ENCODE measurements around the gene NCKAP5. TPM values are rescaled to one million over a fixed set of nuclear protein-coding genes. Genes with fewer than 3 reads are reported as not detected.

NCKAP5 gene
- total and polyA plus RNA-seq, 10 donors: 0.39 to 6.0 (median 3.3) TPM

DNA sequence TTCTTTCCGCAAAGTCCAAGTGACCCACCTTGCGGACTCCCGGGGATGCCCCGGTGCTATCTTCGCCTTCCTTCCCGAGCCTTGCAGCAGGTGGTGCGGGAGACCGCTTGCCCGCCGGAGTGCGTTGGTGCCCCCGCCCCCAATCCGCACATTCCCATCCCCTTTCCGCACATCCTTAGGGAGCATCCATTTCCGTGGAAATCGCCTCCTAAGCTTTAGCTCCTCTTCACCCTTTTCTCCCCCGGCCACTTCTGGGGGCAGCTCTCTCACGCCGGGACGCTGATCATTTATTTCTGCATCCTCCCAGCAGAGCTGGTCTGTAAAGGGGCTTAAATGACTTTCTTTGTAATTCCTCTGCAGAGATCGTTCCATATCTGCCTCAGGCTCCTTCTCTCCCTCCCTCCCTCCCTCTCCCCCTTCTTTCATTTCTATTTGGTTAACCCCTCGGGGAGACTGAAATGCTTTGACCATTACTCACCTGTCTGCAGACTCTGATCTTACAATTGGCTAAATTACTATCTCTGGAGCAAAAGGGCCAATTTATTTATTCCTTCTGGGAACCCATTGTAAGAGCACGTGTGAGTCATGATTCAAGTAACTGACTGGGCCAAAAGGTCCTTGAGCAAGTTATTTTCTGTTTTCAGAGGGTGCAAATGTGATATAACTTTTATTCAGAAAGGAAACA is 897.0 kb downstream of the NCKAP5 start:
- Histone ChIP-seq H3K9me3 (no peaks in the 10 kb centered on the region), H3K4me3 (peak overlapping the region in 4 of 8 donors; percentile 28 to 63 (median 36)), H3K4me1 (peaks cover 8 to 32% (median 28%) of the 10 kb centered on the region in 6 donors), H3K27me3 (replicated peaks in 1 of 7) (peaks cover 3 to 63% (median 39%) of the 10 kb centered on the region in 7 donors), H3K27ac (no peak overlapping the region), H3K36me3 (no peaks in the 10 kb centered on the region)
- DNase-seq: no peak
- TF ChIP-seq POLR2A (IDR thresholded peaks at IDR 0.05) (no peak), POLR2AphosphoS5 (IDR thresholded peaks at IDR 0.05) (no peak), CTCF (IDR thresholded peaks at IDR 0.05 in 8 of 11, conservative IDR thresholded peaks at IDR 0.05 in 3 of 11) (no peak)
- WGBS, 5 donors: 14 to 26% (median 18%) methylated on average over 23 of the region's 23 CpGs
- intact Hi-C loops (cut with DNase I; ENCODE audit: low total_unique reads): no loop called here

- peak; percentile 74 for DNase-seq
- TF ChIP-seq CTCF (IDR thresholded peaks at IDR 0.05 in 8 of 11, conservative IDR thresholded peaks at IDR 0.05 in 3 of 11): no peak
- TF ChIP-seq POLR2A (IDR thresholded peaks at IDR 0.05): no peak
- no peak for TF ChIP-seq POLR2AphosphoS5 (IDR thresholded peaks at IDR 0.05)
- Histone ChIP-seq H3K36me3 (no peaks in the 10 kb centered on the region), H3K4me1 (peaks cover 8 to 32% (median 28%) of the 10 kb centered on the region in 6 donors), H3K27ac (no peak overlapping the region), H3K27me3 (replicated peaks in 1 of 7) (peaks cover 3 to 67% (median 39%) of the 10 kb centered on the region in 7 donors), H3K4me3 (peak overlapping the region; percentile 5 to 63 (median 28)), H3K9me3 (no peaks in the 10 kb centered on the region)
- WGBS, 5 donors: 1 to 8% (median 3%) methylated on average over 25 to 44 of the region's 44 CpGs
- intact Hi-C loops (cut with DNase I; ENCODE audit: low total_unique reads): no loop called here
Observed at GRCh38 chr2:132670496-132671150, 897.6 kb downstream of the NCKAP5 start.

DNA sequence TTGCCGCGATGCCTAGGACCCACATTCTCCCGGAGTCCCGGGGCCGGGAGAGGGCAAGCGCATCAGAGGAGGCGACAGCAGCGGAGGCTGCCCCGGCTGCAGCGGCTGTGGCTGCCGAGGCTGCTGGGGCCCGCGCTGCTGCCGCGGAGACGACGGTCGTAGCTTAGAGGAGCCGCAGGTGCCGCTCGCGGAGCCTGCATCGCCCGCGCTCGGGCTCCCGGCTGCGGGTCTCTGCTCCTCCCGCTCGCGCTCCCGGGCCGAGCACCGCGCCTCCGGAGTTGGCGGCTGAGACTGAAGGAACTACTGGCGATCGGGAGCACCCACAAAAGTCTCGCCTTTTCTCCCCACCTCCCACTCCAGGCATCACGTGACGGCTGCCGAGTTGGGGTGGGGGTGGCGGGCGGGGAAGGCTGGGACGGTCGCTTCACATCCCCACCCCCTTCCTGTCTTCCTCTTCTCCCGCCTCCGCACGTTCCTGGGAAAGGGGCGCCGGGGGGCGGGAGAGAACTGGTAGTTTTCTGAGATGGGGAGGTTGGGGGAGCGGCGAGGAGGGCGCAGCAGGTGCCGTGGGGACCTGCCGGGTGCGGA is 898.3 kb downstream of the NCKAP5 start, which contains the start of gene LYPD1:
TSS of gene LYPD1 (minus strand) at position 298 of the 588 bp plus-strand sequence. CDS start at position 25, 273 bp downstream.
- Histone ChIP-seq H3K36me3 (no peaks in the 10 kb centered on the region), H3K27me3 (replicated peaks in 1 of 7) (peaks cover 3 to 72% (median 39%) of the 10 kb centered on the region in 7 donors), H3K4me3 (peak within 1 kb of the TSS; percentile 5 to 63 (median 28)), H3K27ac (no peak within 1 kb of the TSS), H3K9me3 (no peaks in the 10 kb centered on the region), H3K4me1 (peaks cover 8 to 32% (median 28%) of the 10 kb centered on the region in 6 donors)
- intact Hi-C loops (cut with DNase I; ENCODE audit: low total_unique reads): no loop called here
- DNase-seq: no peak
- 1 to 7% (median 3%) methylated on average over 41 to 59 of the region's 59 CpGs for WGBS, 5 donors
- TF ChIP-seq POLR2AphosphoS5 (IDR thresholded peaks at IDR 0.05) (no peak), POLR2A (IDR thresholded peaks at IDR 0.05) (no peak), CTCF (IDR thresholded peaks at IDR 0.05 in 8 of 11, conservative IDR thresholded peaks at IDR 0.05 in 3 of 11) (no peak)

All from spleen (tissue), 11 donors.